Left ventricle myocardium inferior (tissue), 1 donor: ENCODE measurements around the gene HOXC5. TPM values are rescaled to one million over a fixed set of nuclear protein-coding genes. Genes with fewer than 3 reads are reported as not detected.
"Not testable (repeated sequence)": the region's sequence is repeated elsewhere in the genome, so short reads cannot be mapped to it uniquely, and the experiment has no call there.

ENCODE experiments used
- DNase-seq: peaks from one replicate; pipeline ENCODE4 v3.0.0-alpha.2; 2020
- H3K27ac ChIP-seq: fragments of 200-600 bp; replicated peaks from 2 replicates; pipeline ENCODE4 v1.8.0; 2021
- H3K27me3 ChIP-seq: fragments of 200-600 bp; 2 replicates; pipeline ENCODE4 v1.8.0; 2021; ENCODE audit warnings: low read depth
- H3K36me3 ChIP-seq: fragments of 200-600 bp; 2 replicates; pipeline ENCODE4 v1.8.0; 2021
- H3K4me1 ChIP-seq: fragments of 200-600 bp; 2 replicates; pipeline ENCODE4 v1.8.0; 2021
- H3K4me3 ChIP-seq: fragments of 200-600 bp; 2 replicates; pipeline ENCODE4 v1.8.0; 2021; ENCODE audit warnings: mild to moderate bottlenecking, moderate library complexity
- H3K9me3 ChIP-seq: fragments of 200-600 bp; replicated peaks from 2 replicates; pipeline ENCODE4 v1.8.0; 2021
- CTCF ChIP-seq: fragments of 200-600 bp; IDR thresholded peaks from 2 replicates; pipeline ENCODE4 v1.8.0; 2021; ENCODE audit warnings: antibody characterized with exemption, mild to moderate bottlenecking, borderline replicate concordance
- intact Hi-C: fragments of 100-400 bp; cut with micrococcal nuclease; formaldehyde crosslinking; loops from one replicate; pipeline ENCODE4 v1.11.0; 2022
- total RNA-seq: library from RNA; stranded (reverse); fragmentation: NEBNext Ultra II Directional; extraction: Animal tissue kit (Norgen Biotek cat#: 25700); gene quantifications from one replicate; pipeline ENCODE4 v1.2.1, GENCODE V29; 2021
- donor health status: DM: no; HTN: yes; CAD: no; lungs with severe emphysema.

Gene HOXC5
- total RNA-seq, 1 donor from 2014 or later = not detected

DNA sequence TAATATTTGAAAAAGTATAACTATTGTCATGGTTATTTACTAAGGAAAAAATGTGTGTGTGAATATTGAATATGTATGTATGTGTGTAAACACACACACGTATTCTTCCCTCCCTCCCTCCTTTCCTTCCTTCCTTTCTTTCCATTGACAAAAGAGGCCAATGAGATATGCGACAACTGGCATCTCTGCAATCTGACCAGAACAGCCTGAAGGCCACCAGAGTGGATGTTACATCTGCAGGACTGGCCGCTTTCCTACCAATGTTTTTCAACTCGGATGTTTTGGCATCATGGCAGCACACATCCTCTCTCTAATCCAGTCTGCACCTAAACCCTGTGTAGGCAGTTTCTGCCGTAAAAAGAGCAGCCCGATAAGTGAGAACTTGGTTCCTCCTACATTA is 41.5 kb downstream of the HOXC5 start:
- intact Hi-C loops = no loop called here
- H3K4me1 ChIP-seq = no peaks in the 10 kb centered on the region
- H3K27ac ChIP-seq = no peak overlapping the region
- H3K36me3 ChIP-seq = no peaks in the 10 kb centered on the region
- no peak for DNase-seq
- no peak overlapping the region for H3K4me3 ChIP-seq
- H3K9me3 ChIP-seq = no peaks in the 10 kb centered on the region
- peaks cover 100% of the 10 kb centered on the region for H3K27me3 ChIP-seq
- TF ChIP-seq CTCF = no peak

- intact Hi-C loops = no loop called here
These were observed 42.6 kb downstream of the HOXC5 start for GRCh38 chr12:54075409-54075808.

DNA sequence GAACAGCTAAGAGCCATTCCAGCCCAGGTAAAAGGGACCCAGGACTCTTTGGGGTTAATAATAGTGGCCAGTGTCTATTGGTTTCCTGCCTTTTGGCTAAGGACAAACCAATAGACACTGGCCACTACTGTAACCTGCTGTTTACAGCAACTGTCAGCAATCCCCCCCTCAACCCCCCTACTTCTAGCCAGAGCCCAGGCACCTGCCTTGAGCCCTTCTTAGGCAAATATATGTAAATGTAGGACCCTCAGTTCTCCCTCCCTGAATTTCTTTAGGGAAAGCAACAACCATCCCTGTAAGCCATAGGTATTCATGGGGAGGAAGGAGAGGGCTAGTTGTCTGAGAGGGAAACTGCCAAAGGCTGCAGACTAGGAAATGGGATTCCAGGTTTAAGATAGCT is 43.1 kb downstream of the HOXC5 start:
- TF ChIP-seq CTCF = no peak
- Histone ChIP-seq H3K9me3 (no peaks in the 10 kb centered on the region), H3K36me3 (no peaks in the 10 kb centered on the region), H3K4me1 (no peaks in the 10 kb centered on the region), H3K27me3 (peaks cover 96% of the 10 kb centered on the region), H3K4me3 (no peak overlapping the region), H3K27ac (no peak overlapping the region)
- DNase-seq = no peak
- intact Hi-C loops = no loop called here

More at GRCh38 chr12:54075409-54075808, 42.6 kb downstream of the HOXC5 start:
- Histone ChIP-seq H3K27ac (no peak overlapping the region), H3K4me3 (no peak overlapping the region), H3K36me3 (no peaks in the 10 kb centered on the region), H3K9me3 (no peaks in the 10 kb centered on the region), H3K4me1 (no peaks in the 10 kb centered on the region), H3K27me3 (peaks cover 98% of the 10 kb centered on the region)
- DNase-seq = no peak
- no peak for TF ChIP-seq CTCF

- intact Hi-C loops, H3K9me3 ChIP-seq, H3K36me3 ChIP-seq, H3K4me3 ChIP-seq, H3K27ac ChIP-seq, DNase-seq, H3K4me1 ChIP-seq: not testable (repeated sequence)
- peaks cover 92% of the 10 kb centered on the region for H3K27me3 ChIP-seq
These were observed 45.0 kb downstream of the HOXC5 start for GRCh38 chr12:54077843-54078242.

GRCh38 chr12:54079115-54079514 is 46.3 kb downstream of the HOXC5 start:
- H3K27ac ChIP-seq, intact Hi-C loops, H3K9me3 ChIP-seq, H3K36me3 ChIP-seq, DNase-seq, H3K4me3 ChIP-seq, H3K4me1 ChIP-seq: not testable (repeated sequence)
- peaks cover 92% of the 10 kb centered on the region for H3K27me3 ChIP-seq

DNA sequence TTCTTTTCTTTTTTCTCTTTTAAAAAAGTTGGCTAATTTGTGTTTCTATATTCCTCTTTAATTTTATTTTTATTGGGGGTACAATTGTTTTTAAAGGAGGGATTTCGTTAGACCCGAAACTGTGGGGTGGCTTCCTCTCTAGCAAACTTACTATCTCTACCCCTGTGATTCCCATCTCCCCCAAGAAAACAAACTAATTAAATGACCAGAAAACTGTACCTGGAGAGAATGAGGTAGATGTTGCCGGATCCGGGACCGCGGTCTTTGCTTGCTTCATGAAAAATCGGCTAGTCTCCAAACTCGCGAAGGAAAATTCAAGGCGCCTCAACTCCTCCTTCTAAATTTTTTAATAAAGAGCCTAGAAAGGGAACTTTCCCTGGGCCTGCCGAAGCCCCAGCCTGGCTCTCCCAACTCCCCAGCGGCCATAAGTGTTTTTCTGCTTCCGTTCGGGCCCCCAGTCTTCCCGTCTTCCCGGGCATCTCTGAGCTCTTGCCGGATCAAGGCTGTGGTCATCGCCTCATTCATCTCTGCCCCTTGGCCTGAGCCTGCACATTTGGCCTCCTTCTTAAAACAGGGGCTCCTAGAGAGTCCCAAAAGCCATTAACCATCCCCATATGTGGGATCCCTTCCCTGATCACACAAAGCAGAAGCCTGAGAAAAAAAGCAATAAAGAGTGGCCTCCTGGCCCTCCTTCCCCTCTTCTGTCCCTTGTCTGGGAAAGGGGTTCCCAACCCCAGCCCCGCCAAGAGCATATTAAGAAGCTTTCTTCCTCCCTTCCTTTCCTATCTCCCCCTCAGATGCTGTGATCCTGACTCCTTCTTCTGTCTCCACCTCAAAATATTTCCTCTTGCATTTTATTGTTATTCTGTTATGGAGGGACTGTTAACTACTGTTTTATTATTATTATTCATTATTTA is 47.4 kb downstream of the HOXC5 start:
- DNase-seq, H3K9me3 ChIP-seq, H3K36me3 ChIP-seq, intact Hi-C loops, H3K4me3 ChIP-seq, H3K27ac ChIP-seq, H3K4me1 ChIP-seq: not testable (repeated sequence)
- peaks cover 92% of the 10 kb centered on the region for H3K27me3 ChIP-seq

- DNase-seq, intact Hi-C loops, H3K4me3 ChIP-seq, H3K4me1 ChIP-seq, H3K27ac ChIP-seq, H3K9me3 ChIP-seq, H3K36me3 ChIP-seq: not testable (repeated sequence)
- H3K27me3 ChIP-seq = peaks cover 90% of the 10 kb centered on the region
These were observed 48.2 kb downstream of the HOXC5 start for GRCh38 chr12:54081053-54081514.

GRCh38 chr12:54081581-54082396 is 48.9 kb downstream of the HOXC5 start:
- DNase-seq, H3K36me3 ChIP-seq, intact Hi-C loops, H3K4me1 ChIP-seq, H3K9me3 ChIP-seq, H3K27ac ChIP-seq: not testable (repeated sequence)
- Histone ChIP-seq H3K27me3 (peaks cover 90% of the 10 kb centered on the region), H3K4me3 (peak overlapping the region; percentile 40)
